ENCODE data around the gene CHRNA5. TPM values are rescaled to one million over a fixed set of nuclear protein-coding genes. Genes with fewer than 3 reads are reported as not detected.
A peak's percentile ranks its signal among the peaks of the same experiment; 100 is the strongest.

The CHRNA5 gene
- total and polyA plus RNA-seq, 9 of the 15 experiments (the other 6 are each of a cell fraction or from before 2014, with no cell fraction given) = 2.8 to 16.1 (median 11.4) TPM

GRCh38 chr15:78550815-78551214, 14.5 kb upstream of the CHRNA5 start:
- no peaks in the 10 kb centered on the region for H3K9me3 ChIP-seq (replicated peaks; ENCODE audit: control insufficient read depth, insufficient read depth, low read depth, low read length)
- POLR2A ChIA-PET = interaction anchor here (3.1 to 8.1 kb wide), 2 partner anchors 10 to 15 kb away, joined by 22 to 62 read pairs; partner anchors contain the start of genes CHRNA5 and PSMA4
- CTCF ChIA-PET (ENCODE audit: low intra/inter-chr PET ratio) = no interaction called here
- no peak for TF ChIP-seq TBL1XR1 (IDR thresholded peaks at IDR 0.05; ENCODE audit: low read length in 2 of 2)
- TF ChIP-seq SRSF3 (IDR thresholded peaks at IDR 0.05; ENCODE audit: insufficient read depth, low read length) = no peak
- TF ChIP-seq SIN3B (IDR thresholded peaks at IDR 0.05; ENCODE audit: low read depth) = no peak
- TF ChIP-seq, protein P1, sequence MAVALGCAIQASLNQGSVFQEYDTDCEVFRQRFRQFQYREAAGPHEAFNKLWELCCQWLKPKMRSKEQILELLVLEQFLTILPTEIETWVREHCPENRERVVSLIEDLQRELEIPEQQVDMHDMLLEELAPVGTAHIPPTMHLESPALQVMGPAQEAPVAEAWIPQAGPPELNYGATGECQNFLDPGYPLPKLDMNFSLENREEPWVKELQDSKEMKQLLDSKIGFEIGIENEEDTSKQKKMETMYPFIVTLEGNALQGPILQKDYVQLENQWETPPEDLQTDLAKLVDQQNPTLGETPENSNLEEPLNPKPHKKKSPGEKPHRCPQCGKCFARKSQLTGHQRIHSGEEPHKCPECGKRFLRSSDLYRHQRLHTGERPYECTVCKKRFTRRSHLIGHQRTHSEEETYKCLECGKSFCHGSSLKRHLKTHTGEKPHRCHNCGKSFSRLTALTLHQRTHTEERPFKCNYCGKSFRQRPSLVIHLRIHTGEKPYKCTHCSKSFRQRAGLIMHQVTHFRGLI (CRISPR knock-in tag; IDR thresholded peaks at IDR 0.05) = no peak
- peak; percentile 40; the same call in 1 of the 2 replicates for TF ChIP-seq POLR2AphosphoS2 (IDR thresholded peaks at IDR 0.05; ENCODE audit: low read length)
- TF ChIP-seq, protein P2, sequence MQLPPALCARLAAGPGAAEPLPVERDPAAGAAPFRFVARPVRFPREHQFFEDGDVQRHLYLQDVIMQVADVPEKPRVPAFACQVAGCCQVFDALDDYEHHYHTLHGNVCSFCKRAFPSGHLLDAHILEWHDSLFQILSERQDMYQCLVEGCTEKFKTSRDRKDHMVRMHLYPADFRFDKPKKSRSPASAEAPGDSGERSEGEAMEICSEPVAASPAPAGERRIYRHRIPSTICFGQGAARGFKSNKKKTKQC (CRISPR knock-in tag; IDR thresholded peaks at IDR 0.05) = no peak
- TF ChIP-seq, protein P3, sequence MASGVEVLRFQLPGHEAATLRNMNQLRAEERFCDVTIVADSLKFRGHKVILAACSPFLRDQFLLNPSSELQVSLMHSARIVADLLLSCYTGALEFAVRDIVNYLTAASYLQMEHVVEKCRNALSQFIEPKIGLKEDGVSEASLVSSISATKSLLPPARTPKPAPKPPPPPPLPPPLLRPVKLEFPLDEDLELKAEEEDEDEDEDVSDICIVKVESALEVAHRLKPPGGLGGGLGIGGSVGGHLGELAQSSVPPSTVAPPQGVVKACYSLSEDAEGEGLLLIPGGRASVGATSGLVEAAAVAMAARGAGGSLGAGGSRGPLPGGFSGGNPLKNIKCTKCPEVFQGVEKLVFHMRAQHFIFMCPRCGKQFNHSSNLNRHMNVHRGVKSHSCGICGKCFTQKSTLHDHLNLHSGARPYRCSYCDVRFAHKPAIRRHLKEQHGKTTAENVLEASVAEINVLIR (CRISPR knock-in tag; IDR thresholded peaks at IDR 0.05) = no peak
- TF ChIP-seq PTBP1 (IDR thresholded peaks at IDR 0.05; ENCODE audit: low read depth, low read length) = no peak
- no peak overlapping the region for H2AFZ ChIP-seq (ENCODE audit: low read depth, low read length)
- H3K4me1 ChIP-seq (replicated peaks in 1 of 2; ENCODE audit: control insufficient read depth in 2 of 2, insufficient read depth in 2 of 2, low read length in 2 of 2) = no peaks in the 10 kb centered on the region
- in situ Hi-C loops (cut with MboI) (no loop called here), intact Hi-C loops (cut with micrococcal nuclease) (no loop called here)
- 38% methylated on average over 3 of the region's 3 CpGs for WGBS (ENCODE audit: insufficient coverage, low coverage, missing lambda C conversion rate)
- no TSS peak for BruUV-seq (replicated peaks)
- no peak overlapping the region for H3K27ac ChIP-seq (ENCODE audit: extremely low read depth, low read depth, low read length)
- no peak overlapping the region for H3K4me3 ChIP-seq
- no peaks in the 10 kb centered on the region for H4K20me1 ChIP-seq (replicated peaks; ENCODE audit: control insufficient read depth, insufficient read depth, low read length)
- no peak overlapping the region for H3K4me2 ChIP-seq (ENCODE audit: insufficient read depth, low read length)
- no peaks in the 10 kb centered on the region for H3K79me2 ChIP-seq (ENCODE audit: control insufficient read depth, insufficient read depth, low read length)
- H3K36me3 ChIP-seq (ENCODE audit: control insufficient read depth, insufficient read depth, low read length) = peaks cover 55% of the 10 kb centered on the region; the same call in 2 of the 3 replicates
- no peaks in the 10 kb centered on the region for H3K27me3 ChIP-seq (ENCODE audit: control insufficient read depth in 2 of 2, insufficient read depth in 2 of 2, low read length in 2 of 2)
- no peak for DNase-seq (ENCODE audit: extremely low read depth in 1 of 4, low spot score in 3 of 4)
- no peaks in the 10 kb centered on the region for H3K9me1 ChIP-seq (ENCODE audit: control insufficient read depth, insufficient read depth, low read length)
- FAIRE-seq = no peak
- ATAC-seq = peak; percentile 24
- H3K9ac ChIP-seq (ENCODE audit: insufficient read depth in 1 of 2, low read depth in 2 of 2, low read length in 2 of 2) = no peak overlapping the region

Data from K562 (cell line).